ENCODE data around the gene HDAC9.

Gene HDAC9

DNA sequence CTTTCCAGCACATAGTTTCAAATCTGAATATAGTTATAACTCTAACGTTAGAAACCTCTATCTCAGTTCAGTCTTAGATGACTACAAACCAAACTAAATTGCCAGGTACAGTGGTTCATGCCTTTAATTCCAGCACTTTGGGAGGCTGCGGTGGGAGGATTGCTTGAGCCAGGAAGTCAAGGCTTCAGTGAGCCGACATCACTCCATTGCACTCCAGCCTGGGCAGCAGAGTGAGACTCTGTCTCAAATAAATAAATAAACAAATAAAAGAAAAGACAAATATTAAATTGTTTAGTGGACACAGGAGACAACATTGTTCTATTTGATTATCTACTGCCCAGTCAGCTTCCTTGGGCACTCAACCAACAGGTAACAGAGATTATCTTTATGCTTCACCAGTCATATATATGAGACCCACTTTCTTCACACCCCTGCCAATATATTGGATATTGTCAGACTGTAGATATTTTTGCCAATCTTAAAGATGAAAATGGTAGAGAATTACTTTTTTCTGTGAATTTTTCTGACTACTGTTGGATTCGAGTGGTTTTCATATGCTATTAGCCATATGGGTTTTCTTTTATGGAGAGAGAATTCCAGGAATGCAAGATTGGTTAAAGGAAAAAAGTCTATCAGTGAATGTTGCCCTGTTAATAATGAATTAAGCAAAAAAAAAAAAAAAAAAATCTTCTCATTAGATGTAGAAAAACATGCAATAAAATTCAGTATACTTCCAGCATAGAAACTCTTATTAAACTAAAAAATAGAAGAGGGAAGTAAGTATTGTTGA, 16.0 kb downstream of the HDAC9 start:
- no peaks in the 10 kb centered on the region for H3K79me2 ChIP-seq (ENCODE audit: insufficient read depth, low read length)
- H3K36me3 ChIP-seq (ENCODE audit: low read length): no peaks in the 10 kb centered on the region
- H3K27ac ChIP-seq (ENCODE audit: low read depth, low read length): no peak overlapping the region
- H3K4me3 ChIP-seq (ENCODE audit: insufficient read depth, low read length, poor library complexity, severe bottlenecking): no peak overlapping the region
- no peaks in the 10 kb centered on the region for H3F3A ChIP-seq (ENCODE audit: insufficient read depth)
- H3K9ac ChIP-seq (ENCODE audit: low read length): no peak overlapping the region
- H3K27me3 ChIP-seq (ENCODE audit: low read length): no peaks in the 10 kb centered on the region
- no peaks in the 10 kb centered on the region for H3K9me2 ChIP-seq (replicated peaks; ENCODE audit: insufficient read depth, low read length)
- H4K20me1 ChIP-seq (ENCODE audit: low read depth, low read length): no peaks in the 10 kb centered on the region
- no peak for TF ChIP-seq CTCF (IDR thresholded peaks at IDR 0.05; ENCODE audit: insufficient read depth, low read length, poor library complexity, severe bottlenecking)
- H3K4me2 ChIP-seq (ENCODE audit: low read depth, low read length, poor library complexity, severe bottlenecking): no peak overlapping the region
- no peak overlapping the region for H2AFZ ChIP-seq (ENCODE audit: low read depth, low read length, severe bottlenecking)
- no peaks in the 10 kb centered on the region for H3K9me3 ChIP-seq (ENCODE audit: insufficient read depth, low read length)

DNA sequence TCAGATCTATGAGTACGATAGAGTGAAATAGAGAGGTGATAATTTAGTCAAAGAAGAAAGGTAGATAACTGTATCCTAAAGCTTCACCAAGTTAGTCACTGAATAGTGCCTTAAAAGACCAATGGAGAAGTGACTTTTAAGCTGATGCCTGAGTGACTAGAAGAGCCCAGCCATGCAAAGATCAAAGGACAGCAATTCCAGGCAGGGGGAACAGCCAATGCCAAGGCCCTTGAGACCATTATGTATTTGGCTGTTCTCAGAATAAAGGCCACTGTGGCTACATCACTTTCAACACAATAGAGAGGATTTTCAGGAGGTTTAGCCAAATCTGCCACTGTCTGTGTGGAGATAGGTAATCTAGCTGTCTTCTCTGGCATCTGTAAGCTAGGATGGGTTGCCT, 17.8 kb downstream of the HDAC9 start:
- Histone ChIP-seq H3K36me3 (ENCODE audit: low read length) (no peaks in the 10 kb centered on the region), H3K4me3 (ENCODE audit: insufficient read depth, low read length, poor library complexity, severe bottlenecking) (no peak overlapping the region), H3K9me2 (replicated peaks; ENCODE audit: insufficient read depth, low read length) (no peaks in the 10 kb centered on the region), H3K27ac (ENCODE audit: low read depth, low read length) (no peak overlapping the region), H3K9me3 (ENCODE audit: insufficient read depth, low read length) (no peaks in the 10 kb centered on the region), H3K4me2 (ENCODE audit: low read depth, low read length, poor library complexity, severe bottlenecking) (no peak overlapping the region), H3K9ac (ENCODE audit: low read length) (no peak overlapping the region), H3K79me2 (ENCODE audit: insufficient read depth, low read length) (no peaks in the 10 kb centered on the region), H4K20me1 (ENCODE audit: low read depth, low read length) (no peaks in the 10 kb centered on the region), H2AFZ (ENCODE audit: low read depth, low read length, severe bottlenecking) (no peak overlapping the region), H3F3A (ENCODE audit: insufficient read depth) (no peaks in the 10 kb centered on the region), H3K27me3 (ENCODE audit: low read length) (no peaks in the 10 kb centered on the region)
- TF ChIP-seq CTCF (IDR thresholded peaks at IDR 0.05; ENCODE audit: insufficient read depth, low read length, poor library complexity, severe bottlenecking) (no peak), EZH2phosphoT487 (conservative IDR thresholded peaks at IDR 0.05; ENCODE audit: low read length) (no peak)

DNA sequence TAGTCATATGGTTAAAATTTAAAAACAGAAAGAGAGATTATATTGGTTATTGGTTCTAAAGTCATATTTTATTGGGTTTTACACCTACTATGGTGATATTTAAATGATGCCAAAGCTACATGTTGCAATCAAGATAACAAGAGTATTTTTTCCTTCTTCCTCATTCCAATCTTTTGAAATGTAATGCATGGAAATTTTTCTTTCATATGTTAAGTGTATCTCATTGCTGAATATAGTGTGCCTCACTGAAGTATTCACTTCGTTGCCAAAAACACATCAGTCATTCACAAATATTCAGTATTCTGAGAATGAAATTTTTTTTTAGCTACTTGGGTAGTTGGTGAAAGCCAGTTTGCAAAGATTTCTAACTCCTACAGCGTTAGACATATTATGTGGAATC, 19.5 kb downstream of the HDAC9 start:
- Histone ChIP-seq H3K4me2 (ENCODE audit: low read depth, low read length, poor library complexity, severe bottlenecking) (no peak overlapping the region), H3K9ac (ENCODE audit: low read length) (no peak overlapping the region), H3K36me3 (ENCODE audit: low read length) (no peaks in the 10 kb centered on the region), H4K20me1 (ENCODE audit: low read depth, low read length) (no peaks in the 10 kb centered on the region), H3K27me3 (ENCODE audit: low read length) (no peaks in the 10 kb centered on the region), H3K4me3 (ENCODE audit: insufficient read depth, low read length, poor library complexity, severe bottlenecking) (no peak overlapping the region), H2AFZ (ENCODE audit: low read depth, low read length, severe bottlenecking) (no peak overlapping the region), H3K9me3 (ENCODE audit: insufficient read depth, low read length) (no peaks in the 10 kb centered on the region), H3K27ac (ENCODE audit: low read depth, low read length) (no peak overlapping the region), H3F3A (ENCODE audit: insufficient read depth) (0 out of 2 replicates have a peak, but pooled peaks cover under 1% of the 10 kb centered on the region), H3K9me2 (replicated peaks; ENCODE audit: insufficient read depth, low read length) (no peaks in the 10 kb centered on the region), H3K79me2 (ENCODE audit: insufficient read depth, low read length) (no peaks in the 10 kb centered on the region)
- TF ChIP-seq EZH2phosphoT487 (conservative IDR thresholded peaks at IDR 0.05; ENCODE audit: low read length) (no peak), CTCF (IDR thresholded peaks at IDR 0.05; ENCODE audit: insufficient read depth, low read length, poor library complexity, severe bottlenecking) (no peak)
